Measurements from ENCODE around the gene GALNT14.

The GALNT14 gene

DNA sequence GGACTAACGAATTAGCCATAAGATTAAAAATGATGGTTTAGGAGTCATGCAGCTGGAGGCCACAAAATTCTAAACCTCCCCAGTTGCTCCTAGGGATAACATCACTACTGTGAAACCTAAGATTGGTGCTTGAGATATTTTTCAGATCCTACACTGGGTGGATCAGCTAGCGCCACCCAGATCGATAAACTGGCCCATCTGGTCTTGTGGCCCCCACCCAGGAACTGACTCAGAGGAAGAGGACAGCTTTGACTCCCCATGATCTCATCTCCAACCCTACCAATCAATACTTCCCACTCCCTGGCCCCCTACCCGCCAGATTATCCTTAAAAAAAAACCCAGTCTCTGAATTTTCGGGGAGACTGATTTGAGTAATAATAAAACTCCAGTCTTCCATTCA, 5.5 kb downstream of the GALNT14 start:
- no peak for DNase-seq

DNA sequence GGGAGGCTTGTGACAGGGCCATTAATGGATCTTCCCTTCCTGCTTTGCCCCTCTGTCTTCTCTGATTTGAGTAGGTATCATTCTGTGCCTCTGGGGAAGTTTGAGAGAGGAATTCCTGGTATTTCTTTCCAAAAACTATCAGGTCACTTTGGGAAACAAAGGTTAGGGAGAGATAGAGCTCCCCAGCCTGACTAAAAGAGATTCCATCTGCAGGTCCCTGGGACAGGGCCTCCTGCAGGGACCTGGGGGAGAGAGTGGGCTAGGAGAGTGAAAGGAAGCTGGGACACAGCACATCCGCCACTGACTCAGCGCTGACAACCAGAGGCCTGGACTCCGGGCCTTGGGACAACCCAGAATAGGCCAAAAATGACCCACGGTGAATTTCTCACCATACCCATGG, 6.4 kb downstream of the GALNT14 start:
- no peak for DNase-seq

DNA sequence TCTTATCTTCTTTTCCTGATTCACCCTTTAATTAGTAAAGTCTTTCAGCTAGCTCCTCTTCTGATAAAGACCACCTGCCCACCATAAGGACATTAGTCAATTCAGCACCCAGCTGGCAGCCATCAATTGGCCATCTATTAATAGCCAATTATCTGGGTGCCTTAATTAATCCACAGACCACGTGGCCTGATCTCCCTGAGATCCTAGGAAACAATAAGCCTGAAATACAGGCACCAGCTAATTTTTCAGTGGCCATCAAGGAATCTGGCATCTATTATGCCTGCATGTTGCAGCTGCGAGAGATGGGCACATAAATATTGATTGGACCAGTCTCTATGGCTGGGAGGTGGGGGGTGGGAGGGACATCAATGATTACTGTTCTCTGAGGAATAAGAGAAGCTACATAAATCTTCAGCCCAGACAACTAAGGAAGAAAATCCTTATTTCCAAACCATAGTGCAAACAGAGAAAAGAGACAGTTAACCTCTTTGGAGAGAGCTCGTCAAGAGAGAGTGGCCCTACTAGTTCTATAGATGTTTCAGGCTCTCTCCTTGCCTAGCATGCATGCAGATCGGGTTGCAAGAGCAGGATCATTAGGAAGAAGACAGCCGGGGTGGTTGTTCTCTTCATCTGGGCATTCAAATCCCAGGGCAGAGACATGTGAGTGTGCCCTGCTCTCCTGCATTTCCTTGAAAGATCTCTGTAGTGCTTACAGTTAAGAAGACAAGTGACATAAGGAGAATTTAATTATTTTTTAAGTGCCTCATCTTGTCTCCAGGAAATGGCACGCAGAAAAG, 8.7 kb downstream of the GALNT14 start:
- DNase-seq: no peak

DNA sequence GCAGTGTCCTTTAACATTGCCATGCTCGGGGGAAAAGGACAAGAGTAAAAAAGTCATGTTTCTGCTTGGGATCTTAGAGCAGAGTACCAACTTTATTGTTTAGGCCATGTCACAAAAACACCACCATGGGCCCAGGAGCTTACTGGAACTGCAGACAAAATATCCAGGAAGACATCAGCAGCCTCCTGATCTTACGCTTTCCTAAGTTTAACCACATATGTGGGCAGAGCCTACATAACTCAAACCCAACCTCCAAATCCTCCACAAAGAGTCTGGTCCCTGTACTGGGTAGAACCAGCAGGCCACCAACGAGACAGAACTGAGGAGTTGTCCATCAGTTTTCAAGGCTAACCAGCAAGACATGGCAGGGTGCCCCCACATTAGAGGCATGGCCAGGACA, 10.3 kb downstream of the GALNT14 start:
- no peak for DNase-seq

DNA sequence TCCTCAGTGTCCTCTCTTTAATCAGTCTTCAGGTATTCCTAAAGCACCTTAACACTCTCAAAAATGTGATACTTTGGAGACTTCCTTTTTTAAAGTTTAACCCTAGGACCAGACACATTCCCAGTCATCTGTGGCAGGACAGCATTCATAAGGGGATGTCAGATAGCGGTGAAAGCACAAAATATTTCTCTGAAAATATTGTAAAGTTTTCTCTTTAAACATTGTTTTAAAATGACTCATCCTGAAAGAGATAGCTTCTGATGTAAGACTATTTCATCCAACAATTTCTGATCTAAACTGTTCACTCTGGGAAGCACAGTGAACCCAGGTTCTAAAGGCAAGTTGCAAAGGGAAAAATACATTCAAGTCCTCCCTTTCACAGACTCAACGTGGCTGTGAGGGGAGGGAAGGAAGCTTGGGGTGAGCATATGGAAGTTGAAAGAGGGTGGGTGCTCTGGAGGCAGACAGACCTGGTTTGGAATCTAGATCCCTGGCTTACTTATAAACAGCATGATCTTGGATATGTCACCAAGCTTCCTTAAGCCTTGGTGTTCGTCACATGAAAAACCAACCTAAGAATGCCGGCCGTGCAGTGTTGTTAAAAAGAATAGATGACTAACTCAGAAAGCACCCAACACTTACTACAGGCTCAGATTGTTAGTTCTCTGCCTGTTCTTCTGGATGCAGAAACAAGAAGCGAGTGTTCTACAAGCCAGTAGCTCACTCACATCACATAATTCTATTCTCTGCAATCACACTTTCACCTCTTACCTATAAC, 12.1 kb downstream of the GALNT14 start:
- DNase-seq: no peak

DNA sequence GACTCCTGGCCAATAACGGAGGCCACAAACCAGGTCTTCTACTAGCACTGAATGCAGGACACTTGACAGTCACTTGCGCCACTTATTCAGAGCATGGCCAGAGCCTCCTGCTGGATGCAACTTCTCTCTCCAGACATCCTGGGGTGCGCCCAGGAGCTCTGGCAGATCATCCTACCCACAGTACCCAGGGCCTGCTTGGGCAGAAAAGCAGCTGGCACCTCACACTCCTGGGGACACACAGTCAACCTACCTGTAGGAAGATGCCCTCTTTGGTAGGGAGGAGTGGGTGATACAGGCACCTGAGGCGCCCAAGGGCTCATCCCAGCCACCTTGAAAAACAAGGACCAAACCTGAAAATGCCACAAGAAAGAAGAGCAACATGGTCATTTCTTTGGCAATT, 13.3 kb downstream of the GALNT14 start:
- no peak for DNase-seq

DNA sequence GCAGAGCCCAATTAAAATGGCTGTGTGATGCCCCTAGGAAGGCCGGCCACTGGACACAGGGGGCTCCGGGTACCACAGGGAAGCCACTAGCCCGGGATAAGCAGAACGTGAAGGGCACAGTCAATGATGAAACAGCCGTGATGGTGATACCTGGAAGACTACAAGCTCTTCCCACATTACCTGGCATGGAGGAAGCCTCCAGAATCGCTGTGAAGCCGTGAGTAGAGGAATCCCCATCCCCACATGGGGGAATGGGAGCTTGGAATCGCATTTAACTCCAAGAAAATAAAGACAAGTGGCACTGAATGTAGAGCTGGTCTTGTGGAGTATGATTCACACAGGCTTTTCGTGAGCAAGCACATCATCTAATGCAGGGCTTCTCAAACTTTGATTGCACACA, 16.1 kb downstream of the GALNT14 start:
- no peak for DNase-seq

DNA sequence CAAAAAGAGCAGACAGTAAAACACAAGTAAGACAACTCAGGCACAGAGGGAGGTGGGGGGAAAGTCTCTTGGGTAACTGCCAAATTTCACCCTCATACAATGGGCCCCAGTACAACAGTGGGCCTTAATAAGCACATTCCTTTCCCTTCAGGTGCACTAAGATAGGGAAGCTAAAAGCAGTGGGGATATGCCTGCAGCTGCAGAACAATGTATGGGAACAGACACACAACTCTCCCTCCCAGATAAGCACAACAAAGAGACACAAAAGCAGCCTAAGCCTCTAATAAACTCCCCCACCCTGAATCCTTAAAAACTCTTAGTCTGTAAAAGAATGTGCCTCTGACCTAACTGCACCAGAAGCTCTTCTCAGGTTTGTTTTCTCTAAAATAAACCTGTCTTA, 24.5 kb downstream of the GALNT14 start:
- DNase-seq: peak; percentile 17

DNA sequence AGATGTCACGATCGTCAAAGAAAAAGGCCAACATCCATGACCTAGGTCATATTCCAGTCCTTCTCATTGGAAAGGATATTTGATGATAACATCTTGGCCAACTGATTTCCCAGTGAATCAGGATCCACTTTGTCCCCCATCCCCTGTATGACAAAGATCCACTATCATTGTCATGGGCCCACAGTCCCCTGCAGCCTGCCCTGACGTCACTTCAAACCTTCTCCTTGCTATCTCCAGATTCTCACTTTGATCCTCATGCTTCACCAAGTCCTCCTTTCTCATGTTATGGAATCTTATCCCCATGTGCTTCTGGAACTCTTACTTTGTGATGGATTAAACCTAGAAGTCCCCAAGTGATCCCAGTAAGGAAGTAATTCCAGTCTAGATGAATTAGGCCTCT, 25.7 kb downstream of the GALNT14 start:
- DNase-seq: no peak

DNA sequence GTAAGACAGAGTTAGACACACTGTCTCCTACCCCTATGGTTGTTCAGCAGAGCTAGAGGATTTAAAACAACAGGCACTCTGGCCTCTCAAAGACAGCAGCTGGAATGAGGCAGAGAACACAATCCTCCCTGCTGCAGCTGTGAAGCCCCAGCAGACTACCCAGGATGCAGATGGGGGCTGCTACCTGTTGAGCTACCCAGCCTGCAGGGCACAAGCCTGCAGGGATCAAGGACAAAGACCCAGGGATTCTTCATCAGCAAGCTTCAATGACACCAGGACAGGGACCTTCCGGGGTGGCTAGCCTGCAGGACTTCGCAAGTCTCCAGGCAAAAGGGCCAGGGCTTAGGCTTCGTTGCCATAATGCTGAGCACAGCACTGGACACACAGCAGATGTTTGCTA, 27.2 kb downstream of the GALNT14 start:
- no peak for DNase-seq

DNA sequence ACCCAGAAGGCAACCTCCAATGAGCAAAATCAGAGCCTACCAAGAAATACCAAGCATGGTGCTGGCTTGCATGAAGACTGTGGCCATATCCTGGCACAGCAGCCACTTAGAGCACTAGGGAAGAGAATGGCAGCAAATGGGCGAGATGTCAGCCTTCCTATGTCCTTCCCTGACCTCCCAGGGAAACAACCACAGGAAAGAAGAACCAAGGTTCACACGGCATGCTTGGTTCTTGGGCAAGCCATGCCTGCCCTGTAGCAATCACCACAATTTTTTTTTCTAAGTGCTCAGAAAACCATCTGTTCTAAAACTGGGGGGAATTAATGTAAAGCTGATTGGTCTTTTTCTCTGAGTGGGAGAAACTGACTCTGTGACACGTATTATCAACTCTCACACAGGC, 27.8 kb downstream of the GALNT14 start:
- DNase-seq: no peak

DNA sequence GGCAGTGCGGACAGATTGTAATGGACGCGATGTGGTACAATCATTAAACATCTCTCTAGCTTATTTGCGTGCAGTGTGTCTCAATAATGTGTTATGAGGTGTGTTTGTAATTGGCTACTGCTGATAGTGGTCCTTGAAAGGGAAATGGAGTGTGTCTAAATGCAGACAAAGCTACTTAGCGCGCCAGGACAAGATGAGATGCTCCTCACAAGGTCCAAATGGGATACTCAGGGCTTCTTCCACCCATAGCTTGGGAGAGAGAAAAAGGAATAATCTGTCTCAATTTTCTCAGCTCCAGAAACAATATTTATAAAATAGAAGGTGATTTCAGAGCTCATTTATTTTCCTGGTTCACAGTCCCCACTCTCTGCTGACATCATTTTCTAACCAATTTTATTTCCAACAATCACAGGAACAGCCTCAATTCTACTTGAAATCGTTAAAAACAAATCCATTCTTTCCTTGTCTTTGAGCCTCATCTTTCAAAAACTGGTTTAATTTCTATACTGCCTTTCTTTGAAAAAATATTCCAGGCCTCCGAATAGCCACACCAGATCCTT, 28.5 kb downstream of the GALNT14 start:
- DNase-seq: no peak

DNA sequence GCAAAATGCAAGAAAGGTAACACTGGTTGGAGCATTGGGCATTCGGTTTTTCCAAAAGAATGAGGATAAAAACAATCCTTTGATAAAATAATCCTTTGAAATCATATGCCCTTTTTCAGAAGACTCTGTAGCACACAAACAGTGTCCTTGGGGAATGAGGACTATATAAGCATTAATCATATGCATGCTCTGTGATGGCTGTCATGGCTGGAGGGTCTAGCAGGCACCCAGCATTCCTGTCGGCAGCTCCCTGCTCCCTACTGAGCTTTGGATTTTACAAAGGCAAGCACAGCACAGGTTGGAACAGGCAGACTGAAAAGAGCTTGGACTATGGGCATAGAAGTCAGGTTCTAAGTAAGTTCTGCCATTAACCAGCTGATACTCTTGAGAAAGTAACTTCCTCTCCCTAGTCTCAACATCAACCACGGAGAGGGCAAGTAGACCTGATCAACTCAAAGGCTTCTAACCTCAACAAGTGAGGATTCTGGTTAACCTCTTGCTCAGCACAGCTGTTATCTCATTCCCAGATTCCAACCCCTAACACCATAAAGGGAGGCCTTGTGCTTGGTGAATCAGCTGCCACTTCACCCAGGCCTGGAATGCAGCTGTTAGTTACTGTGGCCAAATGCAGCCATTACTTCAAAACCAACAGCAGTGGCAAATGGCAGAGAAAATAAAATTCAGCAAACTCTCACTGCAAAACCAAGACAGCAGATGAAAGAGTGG, 29.5 kb downstream of the GALNT14 start:
- DNase-seq: no peak

DNA sequence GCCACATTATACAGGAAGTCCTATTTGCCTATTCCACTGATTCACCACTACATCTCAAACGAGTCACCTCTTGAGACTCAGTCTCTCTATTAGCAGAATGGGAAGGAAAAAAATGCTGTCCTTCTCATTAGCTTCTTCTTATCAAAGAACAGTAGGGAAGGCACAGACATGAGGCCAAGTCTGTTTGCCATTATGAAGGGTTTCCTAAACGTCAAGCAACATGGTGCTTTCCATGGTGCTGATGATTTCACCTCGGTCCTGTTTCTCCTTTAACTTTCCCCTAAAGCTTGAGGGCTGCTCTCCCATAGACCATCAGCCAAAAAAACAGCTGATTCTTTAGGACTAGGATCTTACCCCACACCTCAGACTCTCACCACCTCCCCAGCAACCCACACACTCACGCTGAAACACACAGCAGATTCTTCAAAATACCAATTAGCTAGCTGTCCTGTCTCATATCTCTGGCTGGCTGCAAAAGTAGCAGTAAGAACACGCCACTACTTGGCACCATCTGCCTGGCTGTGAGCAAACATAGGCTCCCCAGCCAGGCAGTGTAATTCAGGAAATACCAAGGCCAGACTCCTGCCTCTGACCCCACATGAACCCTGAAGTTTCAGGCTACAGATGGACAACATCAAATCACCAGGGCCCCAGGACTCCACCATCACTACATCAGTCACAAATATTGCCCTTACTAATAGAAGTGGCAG, 30.5 kb downstream of the GALNT14 start:
- DNase-seq: no peak

DNA sequence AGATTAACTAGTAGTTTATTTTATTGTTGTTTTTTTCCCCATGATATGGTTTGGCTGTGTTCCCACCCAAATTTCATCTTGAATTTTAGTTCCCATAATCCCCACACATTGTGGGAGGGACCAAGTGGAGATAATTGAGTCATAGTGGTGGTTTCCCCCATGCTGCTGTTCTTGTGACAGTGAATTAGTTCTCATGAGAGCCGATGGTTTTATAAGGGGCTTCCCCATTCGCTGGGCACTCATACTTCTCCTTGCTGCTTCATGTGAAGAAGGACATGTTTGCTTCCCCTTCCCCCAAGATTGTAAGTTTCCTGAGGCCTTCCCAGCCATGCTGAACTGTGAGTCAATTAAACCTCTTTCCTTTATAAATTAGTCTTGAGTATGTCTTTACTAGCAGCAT, 36.5 kb downstream of the GALNT14 start:
- no peak for DNase-seq

DNA sequence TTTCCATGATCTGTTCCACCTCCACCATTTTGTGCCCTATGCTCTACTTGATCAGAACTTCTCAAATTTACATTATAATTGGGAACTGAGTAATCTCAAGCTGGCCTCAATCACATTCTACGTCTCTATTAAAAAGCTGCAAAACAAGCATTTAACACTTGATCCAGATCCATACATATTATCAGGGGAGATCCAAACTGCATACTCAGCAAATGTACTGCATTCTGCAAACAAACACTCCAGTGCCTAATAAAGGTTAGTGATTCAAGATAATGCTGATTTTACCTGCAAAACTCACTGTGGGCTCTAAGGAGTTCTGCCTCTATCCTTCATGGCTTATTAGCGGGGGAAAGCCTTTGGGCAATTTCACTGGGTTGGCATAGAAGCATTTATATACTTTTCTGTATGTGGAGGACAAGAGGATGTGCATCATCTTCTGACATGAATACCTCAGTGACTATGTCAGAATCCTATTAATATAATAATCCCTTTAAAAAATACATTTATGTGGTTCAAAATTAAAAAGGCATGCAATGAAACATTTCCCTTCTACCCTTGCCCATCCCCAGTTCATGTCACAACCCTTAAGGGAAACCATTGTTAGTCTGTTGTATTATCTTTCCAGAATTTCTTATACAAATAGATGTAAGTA, 40.2 kb downstream of the GALNT14 start:
- no peak for DNase-seq

DNA sequence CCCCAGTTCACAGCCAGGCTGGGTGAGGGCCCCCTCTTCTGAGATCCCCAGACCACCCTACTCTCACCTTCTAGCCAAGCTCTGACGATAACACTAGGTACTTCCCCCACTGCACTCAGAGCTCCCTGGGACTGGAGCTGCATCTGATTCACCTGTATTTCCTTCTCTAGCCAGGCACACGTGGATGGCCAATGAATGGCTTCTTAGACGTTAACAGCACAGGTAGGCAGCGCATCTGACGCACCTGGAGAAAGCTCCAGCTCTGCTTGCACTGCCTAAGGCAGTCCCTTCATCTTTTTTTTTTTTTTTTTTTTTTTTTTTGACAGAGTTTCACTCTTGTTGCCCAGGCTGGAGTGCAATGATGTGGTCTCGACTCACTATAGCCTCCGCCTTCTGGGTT, 48.1 kb downstream of the GALNT14 start:
- DNase-seq: no peak

DNA sequence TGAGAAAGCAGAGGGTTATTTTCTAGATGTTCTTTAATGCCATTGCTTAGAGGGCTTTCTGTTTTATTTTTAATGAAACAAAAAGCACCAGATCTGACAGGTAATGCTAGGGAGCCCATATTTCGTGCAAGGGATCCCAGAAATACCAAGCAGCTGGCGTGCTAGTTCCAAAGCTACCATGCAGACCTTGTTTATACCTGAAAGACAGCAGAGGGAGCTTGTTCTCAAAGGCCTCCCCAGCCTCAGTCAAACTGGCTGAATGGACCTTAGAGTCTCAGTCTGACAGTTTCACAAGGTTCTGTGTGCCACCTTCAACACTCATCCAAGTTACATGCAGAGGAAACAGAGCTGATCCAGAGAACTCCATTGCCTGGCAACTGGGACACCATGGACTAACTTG, 48.6 kb downstream of the GALNT14 start:
- no peak for DNase-seq

DNA sequence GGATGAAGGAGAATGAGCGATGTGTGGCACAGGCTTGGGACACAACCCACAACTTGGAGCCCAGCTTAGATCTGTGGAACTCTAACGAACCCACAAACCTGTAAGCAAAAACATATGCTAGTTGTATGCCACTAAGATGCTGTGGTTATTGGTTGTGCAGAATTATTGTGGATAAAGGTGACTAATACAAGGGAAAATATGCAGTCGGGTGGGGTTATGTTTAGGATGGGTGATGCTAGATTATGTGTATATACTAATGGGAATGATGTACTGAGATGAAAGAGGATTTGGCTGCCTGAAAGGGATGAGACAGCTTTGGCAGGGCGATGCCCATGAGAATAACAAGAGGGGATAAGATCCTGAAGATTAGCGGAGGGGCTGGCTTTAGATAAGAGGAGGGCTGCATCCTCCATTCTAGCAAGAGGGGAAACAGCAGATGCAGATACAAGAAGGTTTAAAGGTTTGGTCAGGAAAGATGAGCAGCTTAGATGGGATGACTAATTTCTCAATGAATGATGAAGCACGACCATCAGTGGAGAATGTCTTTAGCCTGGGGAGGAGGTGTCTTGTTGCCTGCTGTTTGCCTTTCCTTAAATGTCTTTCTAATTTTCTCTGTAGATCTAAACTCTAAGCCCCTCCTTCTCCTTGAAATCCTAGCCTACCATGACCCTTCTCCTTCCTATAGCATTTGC, 49.6 kb downstream of the GALNT14 start:
- no peak for DNase-seq

DNA sequence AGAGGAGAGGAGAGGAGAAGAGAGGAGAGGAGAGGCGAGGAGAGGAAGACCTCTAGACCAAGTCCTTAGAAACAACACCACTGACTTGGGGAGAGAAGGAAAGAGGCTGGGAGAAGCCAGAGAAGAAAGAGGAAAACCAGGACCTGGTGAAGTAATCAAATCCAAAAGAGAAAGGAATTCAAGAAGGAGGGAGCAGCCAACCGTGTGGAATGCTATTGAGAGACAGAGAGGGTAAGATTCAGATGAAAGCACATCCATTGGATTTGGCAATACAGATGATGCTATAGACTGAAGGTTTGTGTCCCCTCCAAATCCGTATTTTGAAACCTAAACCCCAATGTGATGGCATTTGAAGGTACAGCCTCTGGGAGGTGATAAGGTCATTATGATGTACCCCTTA, 50.7 kb downstream of the GALNT14 start:
- DNase-seq: no peak

DNA sequence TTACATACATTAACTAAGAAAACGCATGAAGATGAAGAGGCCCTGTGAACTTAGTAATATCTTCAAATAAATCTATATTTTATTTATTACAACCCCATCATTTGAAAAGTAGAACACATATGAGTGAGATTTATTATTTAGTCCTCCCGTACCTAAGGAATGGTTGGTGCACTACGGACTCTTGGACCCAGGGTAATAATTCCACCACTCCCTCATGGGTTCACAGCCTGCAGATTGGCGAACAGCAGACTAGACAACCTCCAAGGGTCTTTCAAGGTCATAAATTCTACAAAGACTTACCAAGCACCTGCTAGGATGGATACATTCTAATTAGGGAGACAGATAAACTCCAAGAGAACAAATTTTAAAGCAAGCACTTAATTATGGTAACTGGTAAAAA, 51.6 kb downstream of the GALNT14 start:
- no peak for DNase-seq

All from RPMI8226 (cell line).